Measurements from ENCODE around the gene ATP6V1F.

DNA sequence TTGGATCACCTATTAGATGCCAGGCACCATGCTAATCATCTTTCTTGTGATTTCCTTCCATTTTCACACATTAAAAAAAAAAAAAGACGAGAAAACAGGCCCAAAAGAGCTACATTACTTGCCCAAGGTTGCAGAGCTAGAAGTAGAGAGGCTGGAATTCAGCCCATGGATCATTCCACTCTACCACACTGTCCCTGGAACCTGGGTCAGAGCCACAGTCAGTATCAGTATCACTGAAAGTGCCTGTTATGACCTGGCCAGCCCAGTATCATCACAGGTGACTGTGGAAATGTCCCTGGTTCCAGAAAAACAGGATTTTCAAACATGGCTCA, 35.8 kb upstream of the ATP6V1F start:
- TF ChIP-seq EZH2 (IDR thresholded peaks at IDR 0.05) = no peak
- TF ChIP-seq, protein P1, sequence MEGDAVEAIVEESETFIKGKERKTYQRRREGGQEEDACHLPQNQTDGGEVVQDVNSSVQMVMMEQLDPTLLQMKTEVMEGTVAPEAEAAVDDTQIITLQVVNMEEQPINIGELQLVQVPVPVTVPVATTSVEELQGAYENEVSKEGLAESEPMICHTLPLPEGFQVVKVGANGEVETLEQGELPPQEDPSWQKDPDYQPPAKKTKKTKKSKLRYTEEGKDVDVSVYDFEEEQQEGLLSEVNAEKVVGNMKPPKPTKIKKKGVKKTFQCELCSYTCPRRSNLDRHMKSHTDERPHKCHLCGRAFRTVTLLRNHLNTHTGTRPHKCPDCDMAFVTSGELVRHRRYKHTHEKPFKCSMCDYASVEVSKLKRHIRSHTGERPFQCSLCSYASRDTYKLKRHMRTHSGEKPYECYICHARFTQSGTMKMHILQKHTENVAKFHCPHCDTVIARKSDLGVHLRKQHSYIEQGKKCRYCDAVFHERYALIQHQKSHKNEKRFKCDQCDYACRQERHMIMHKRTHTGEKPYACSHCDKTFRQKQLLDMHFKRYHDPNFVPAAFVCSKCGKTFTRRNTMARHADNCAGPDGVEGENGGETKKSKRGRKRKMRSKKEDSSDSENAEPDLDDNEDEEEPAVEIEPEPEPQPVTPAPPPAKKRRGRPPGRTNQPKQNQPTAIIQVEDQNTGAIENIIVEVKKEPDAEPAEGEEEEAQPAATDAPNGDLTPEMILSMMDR (IDR thresholded peaks at IDR 0.05) = no peak
